Stimulated activated CD8-positive, alpha-beta memory T cell treated with anti-CD3 and anti-CD28 coated beads, Interleukin-4, amount 100 ng/mL, for 4 hours (primary cell): ENCODE measurements around the gene RAB27B.
"Not testable (repeated sequence)": the region's sequence is repeated elsewhere in the genome, so short reads cannot be mapped to it uniquely, and the experiment has no call there.

Experiments used
- DNase-seq, 2 donors: peaks; one replicate each; pipeline ENCODE4 v3.0.0-alpha.2; 2020; ENCODE audit warnings: low read depth in 2 of 2, low spot score in 1 of 2

Gene RAB27B

GRCh38 chr18:54828281-54828881 lies at the start of gene RAB27B:
Gene RAB27B, plus strand, starts transcription at chr18:54828477. Its CDS starts 49,109 bp downstream, at chr18:54877586.
- DNase-seq = peak; percentile 22 to 36

GRCh38 chr18:54780285-54780861 lies 47.9 kb upstream of the RAB27B start:
- DNase-seq = no peak

GRCh38 chr18:54780970-54781369 lies 47.3 kb upstream of the RAB27B start:
- DNase-seq = no peak

GRCh38 chr18:54783139-54783538 lies 45.1 kb upstream of the RAB27B start:
- no peak for DNase-seq

- DNase-seq = no peak
Observed at GRCh38 chr18:54786206-54786605, 42.1 kb upstream of the RAB27B start.

GRCh38 chr18:54787121-54787520 lies 41.2 kb upstream of the RAB27B start:
- no peak for DNase-seq

- no peak for DNase-seq
Observed at GRCh38 chr18:54787616-54788015, 40.7 kb upstream of the RAB27B start.

- no peak for DNase-seq
Observed at GRCh38 chr18:54790109-54790508, 38.2 kb upstream of the RAB27B start.

GRCh38 chr18:54791657-54792056 lies 36.6 kb upstream of the RAB27B start:
- DNase-seq = no peak

- no peak for DNase-seq
Observed at GRCh38 chr18:54792079-54792478, 36.2 kb upstream of the RAB27B start.

GRCh38 chr18:54794823-54795222 lies 33.5 kb upstream of the RAB27B start:
- no peak for DNase-seq

- DNase-seq = no peak
Observed at GRCh38 chr18:54798186-54798585, 30.1 kb upstream of the RAB27B start.

- DNase-seq = no peak
Observed at GRCh38 chr18:54801374-54801773, 26.9 kb upstream of the RAB27B start.

GRCh38 chr18:54802178-54802577 lies 26.1 kb upstream of the RAB27B start:
- DNase-seq = no peak

- DNase-seq = no peak
Observed at GRCh38 chr18:54802686-54803395, 25.4 kb upstream of the RAB27B start.

- DNase-seq = no peak
Observed at GRCh38 chr18:54805571-54806334, 22.5 kb upstream of the RAB27B start.

GRCh38 chr18:54806526-54806925 lies 21.8 kb upstream of the RAB27B start:
- DNase-seq = no peak

GRCh38 chr18:54807303-54807702 lies 21.0 kb upstream of the RAB27B start:
- no peak for DNase-seq

- not testable (repeated sequence) for DNase-seq
Observed at GRCh38 chr18:54810662-54811061, 17.6 kb upstream of the RAB27B start.

- no peak for DNase-seq
Observed at GRCh38 chr18:54812885-54813284, 15.4 kb upstream of the RAB27B start.

- DNase-seq = no peak
Observed at GRCh38 chr18:54813305-54813704, 15.0 kb upstream of the RAB27B start.
